Keratinocyte (primary cell): Measurements from ENCODE around the gene NRARP. TPM values are rescaled to one million over a fixed set of nuclear protein-coding genes. Genes with fewer than 3 reads are reported as not detected.

Source experiments
- DNase-seq: peaks from one replicate; pipeline ENCODE4 v3.0.0-alpha.2; 2011; ENCODE audit warnings: low read depth, missing footprints, low spot score
- FAIRE-seq: peaks from 2 replicates; lab custom pipeline; 2011; peaks lifted over from hg19 to GRCh38; lab: Jason Lieb, UNC
- H2AFZ ChIP-seq: 2 replicates; pipeline ENCODE4 v1.6.0; 2012; ENCODE audit warnings: low read length, control low read depth, inconsistent platforms; ENCODE audit not compliant: control insufficient read depth
- H3K27ac ChIP-seq: 2 replicates; pipeline ENCODE4 v1.5.1; 2011; ENCODE audit warnings: low read length; ENCODE audit not compliant: control insufficient read depth, insufficient read depth
- H3K27me3 ChIP-seq: 3 replicates; pipeline ENCODE4 v1.6.0; 2011; ENCODE audit warnings: low read length; ENCODE audit not compliant: control insufficient read depth, insufficient read depth; ENCODE audit errors: extremely low read depth
- H3K36me3 ChIP-seq, 2 experiments: 2 replicates in 1 of 2; 3 replicates in 1 of 2; pipeline ENCODE4 v1.5.1; 2011; ENCODE audit warnings: low read length in 2 of 2, mild to moderate bottlenecking in 1 of 2; ENCODE audit not compliant: control insufficient read depth in 2 of 2, insufficient read depth in 2 of 2; ENCODE audit errors: extremely low read depth in 1 of 2
- H3K4me1 ChIP-seq: 3 replicates; pipeline ENCODE4 v1.5.1; 2011; ENCODE audit warnings: low read length; ENCODE audit not compliant: control insufficient read depth, insufficient read depth; ENCODE audit errors: extremely low read depth
- H3K4me2 ChIP-seq: 3 replicates; pipeline ENCODE4 v1.6.0; 2011; ENCODE audit warnings: low read depth, low read length; ENCODE audit not compliant: control insufficient read depth, insufficient read depth; ENCODE audit errors: extremely low read depth
- H3K4me3 ChIP-seq, 3 experiments: fragments of 200-600 bp in 1 of 3; sonication (generic) in 1 of 3; 2 replicates in 2 of 3; 3 replicates in 1 of 3; pipeline ENCODE4 v1.5.1; 2011 to 2016; ENCODE audit warnings: low read length in 3 of 3, mild to moderate bottlenecking in 3 of 3, control low read depth in 2 of 3, inconsistent platforms in 1 of 3, low read depth in 1 of 3, mixed read lengths in 1 of 3, mixed run types in 1 of 3, moderate library complexity in 1 of 3; ENCODE audit not compliant: control insufficient read depth in 2 of 3, insufficient read depth in 2 of 3; ENCODE audit errors: extremely low read depth in 1 of 3
- H3K79me2 ChIP-seq: 2 replicates; pipeline ENCODE4 v1.6.0; 2012; ENCODE audit warnings: low read length; ENCODE audit not compliant: control insufficient read depth, insufficient read depth
- H3K9ac ChIP-seq: 3 replicates; pipeline ENCODE4 v1.6.0; 2011; ENCODE audit warnings: low read length; ENCODE audit not compliant: control insufficient read depth, insufficient read depth; ENCODE audit errors: extremely low read depth
- H3K9me1 ChIP-seq: 3 replicates; pipeline ENCODE4 v1.6.0; 2011; ENCODE audit warnings: low read length; ENCODE audit not compliant: control insufficient read depth, insufficient read depth; ENCODE audit errors: extremely low read depth
- H3K9me3 ChIP-seq: 2 replicates; pipeline ENCODE4 v1.5.1; 2012; ENCODE audit warnings: low read depth, low read length; ENCODE audit not compliant: control insufficient read depth
- H4K20me1 ChIP-seq: 3 replicates; pipeline ENCODE4 v1.6.0; 2011; ENCODE audit warnings: low read length; ENCODE audit not compliant: control insufficient read depth, insufficient read depth; ENCODE audit errors: extremely low read depth
- CTCF ChIP-seq, 3 experiments: IDR thresholded peaks in 1 of 3; conservative IDR thresholded peaks in 1 of 3; optimal IDR thresholded peaks in 1 of 3; 2 replicates in 2 of 3; 3 replicates in 1 of 3; pipeline versions ENCODE3 to v1.5.1; 2011; ENCODE audit warnings: low read length in 3 of 3, mild to moderate bottlenecking in 3 of 3, moderate library complexity in 2 of 3, control low read depth in 1 of 3, inconsistent platforms in 1 of 3; ENCODE audit not compliant: insufficient read depth in 2 of 3; ENCODE audit errors: extremely low read depth in 1 of 3
- EZH2 ChIP-seq: IDR thresholded peaks from one replicate; pipeline ENCODE4 v1.6.1; 2012; ENCODE audit warnings: inconsistent platforms, mild to moderate bottlenecking, low read length, moderate library complexity
- dilution Hi-C: fragments of 300-500 bp; cut with MboI; formaldehyde crosslinking; loops from one replicate; pipeline ENCODE4 v1.7.0; 2020; ENCODE audit warnings: low sequenced_read_pairs; ENCODE audit not compliant: extremely low pct_ligation_motif_present
- polyA plus RNA-seq, 5 experiments: library from polyadenylated mRNA; depleted of rRNA in 3 of 5; stranded (reverse) in 3 of 5; stranded (forward) in 1 of 5; unstranded in 1 of 5; fragments of >200 nt; gene quantifications; 1 replicate in 1 of 5; 2 replicates in 3 of 5; 3 replicates in 1 of 5; pipeline versions ENCODE4 v1.2.1 to v1.2.3, GENCODE V29; 2011 to 2012; ENCODE audit warnings: missing spikeins in 2 of 5, low read depth in 1 of 5, low replicate concordance in 1 of 5

Gene NRARP
- polyA plus RNA-seq, 1 donor (not counting 4 experiments of a cell fraction or from before 2014, with no cell fraction given) = 2.4 TPM

GRCh38 chr9:137318602-137319001 is 16.5 kb upstream of the NRARP start:
- Histone ChIP-seq H3K36me3 (no peaks in the 10 kb centered on the region), H3K9me3 (no peaks in the 10 kb centered on the region), H3K79me2 (no peaks in the 10 kb centered on the region), H3K27me3 (peaks cover 21% of the 10 kb centered on the region), H3K4me2 (no peak overlapping the region), H4K20me1 (no peaks in the 10 kb centered on the region), H3K4me3 (no peak overlapping the region), H2AFZ (no peak overlapping the region), H3K9me1 (no peaks in the 10 kb centered on the region), H3K9ac (no peak overlapping the region), H3K4me1 (no peaks in the 10 kb centered on the region), H3K27ac (no peak overlapping the region)
- dilution Hi-C loops = no loop called here
- no peak for DNase-seq
- no peak for FAIRE-seq
- TF ChIP-seq EZH2 (no peak), CTCF (optimal IDR thresholded peaks at IDR 0.05 in 1 of 3, IDR thresholded peaks at IDR 0.05 in 1 of 3, conservative IDR thresholded peaks at IDR 0.05 in 1 of 3; ENCODE audit: extremely low read depth in 1 of 3, insufficient read depth in 2 of 3, low read length in 3 of 3) (no peak)

- no peaks in the 10 kb centered on the region for H3K79me2 ChIP-seq
- H3K4me2 ChIP-seq = no peak overlapping the region
- no peak for FAIRE-seq
- no peak overlapping the region for H3K9ac ChIP-seq
- H3K27ac ChIP-seq = no peak overlapping the region
- H3K4me3 ChIP-seq = no peak overlapping the region
- no peak overlapping the region for H2AFZ ChIP-seq
- H4K20me1 ChIP-seq = no peaks in the 10 kb centered on the region
- dilution Hi-C loops = no loop called here
- H3K36me3 ChIP-seq = no peaks in the 10 kb centered on the region
- H3K9me1 ChIP-seq = no peaks in the 10 kb centered on the region
- peaks cover 21% of the 10 kb centered on the region for H3K27me3 ChIP-seq
- DNase-seq = no peak
- no peaks in the 10 kb centered on the region for H3K4me1 ChIP-seq
- TF ChIP-seq EZH2 (no peak), CTCF (optimal IDR thresholded peaks at IDR 0.05 in 1 of 3, IDR thresholded peaks at IDR 0.05 in 1 of 3, conservative IDR thresholded peaks at IDR 0.05 in 1 of 3; ENCODE audit: extremely low read depth in 1 of 3, insufficient read depth in 2 of 3, low read length in 3 of 3) (no peak)
- H3K9me3 ChIP-seq = no peaks in the 10 kb centered on the region
Observed at GRCh38 chr9:137317718-137318511, 15.8 kb upstream of the NRARP start.
